ENCODE results near the gene CDH6. TPM values are rescaled to one million over a fixed set of nuclear protein-coding genes. Genes with fewer than 3 reads are reported as not detected.

Gene CDH6
- polyA plus RNA-seq, 1 donor = 13.1 TPM

- Histone ChIP-seq H3K9me3 (ENCODE audit: control insufficient read depth, low read depth, low read length) (no peaks in the 10 kb centered on the region), H3K36me3 (ENCODE audit: control insufficient read depth, insufficient read depth, low read length) (no peaks in the 10 kb centered on the region), H3K27me3 (ENCODE audit: control insufficient read depth, insufficient read depth, low read length) (no peaks in the 10 kb centered on the region), H3K4me3 (ENCODE audit: low read length) (no peak overlapping the region), H3K4me1 (ENCODE audit: control insufficient read depth, insufficient read depth, low read length) (peaks cover 3% of the 10 kb centered on the region), H3K27ac (ENCODE audit: low read length) (no peak overlapping the region)
- DNase-seq = no peak
These were observed 20.6 kb upstream of the CDH6 start for GRCh38 chr5:31172881-31173280.

GRCh38 chr5:31173614-31174013 is 19.9 kb upstream of the CDH6 start:
- Histone ChIP-seq H3K36me3 (ENCODE audit: control insufficient read depth, insufficient read depth, low read length) (no peaks in the 10 kb centered on the region), H3K4me3 (ENCODE audit: low read length) (no peak overlapping the region), H3K27me3 (ENCODE audit: control insufficient read depth, insufficient read depth, low read length) (no peaks in the 10 kb centered on the region), H3K9me3 (ENCODE audit: control insufficient read depth, low read depth, low read length) (no peaks in the 10 kb centered on the region), H3K4me1 (ENCODE audit: control insufficient read depth, insufficient read depth, low read length) (peaks cover 3% of the 10 kb centered on the region), H3K27ac (ENCODE audit: low read length) (peak overlapping the region; percentile 57)
- DNase-seq = no peak
- WGBS (ENCODE audit: insufficient coverage, low lambda C conversion rate) = no CpG with 5 or more reads among the region's 3 CpGs

GRCh38 chr5:31181376-31181987 is 12.0 kb upstream of the CDH6 start:
- H3K9me3 ChIP-seq (ENCODE audit: control insufficient read depth, low read depth, low read length) = no peaks in the 10 kb centered on the region
- H3K36me3 ChIP-seq (ENCODE audit: control insufficient read depth, insufficient read depth, low read length) = no peaks in the 10 kb centered on the region
- no peak for DNase-seq
- no peak overlapping the region for H3K4me3 ChIP-seq (ENCODE audit: low read length)
- H3K4me1 ChIP-seq (ENCODE audit: control insufficient read depth, insufficient read depth, low read length) = no peaks in the 10 kb centered on the region
- no peak overlapping the region for H3K27ac ChIP-seq (ENCODE audit: low read length)
- H3K27me3 ChIP-seq (ENCODE audit: control insufficient read depth, insufficient read depth, low read length) = no peaks in the 10 kb centered on the region
- 100% methylated on average over 3 of the region's 8 CpGs for WGBS (ENCODE audit: insufficient coverage, low lambda C conversion rate)

- no peaks in the 10 kb centered on the region for H3K36me3 ChIP-seq (ENCODE audit: control insufficient read depth, insufficient read depth, low read length)
- H3K4me1 ChIP-seq (ENCODE audit: control insufficient read depth, insufficient read depth, low read length) = no peaks in the 10 kb centered on the region
- H3K9me3 ChIP-seq (ENCODE audit: control insufficient read depth, low read depth, low read length) = no peaks in the 10 kb centered on the region
- H3K4me3 ChIP-seq (ENCODE audit: low read length) = no peak overlapping the region
- no peaks in the 10 kb centered on the region for H3K27me3 ChIP-seq (ENCODE audit: control insufficient read depth, insufficient read depth, low read length)
- WGBS (ENCODE audit: insufficient coverage, low lambda C conversion rate) = 80% methylated on average over 1 of the region's 6 CpGs
- no peak for DNase-seq
- H3K27ac ChIP-seq (ENCODE audit: low read length) = no peak overlapping the region
These were observed 11.3 kb upstream of the CDH6 start for GRCh38 chr5:31182136-31182535.

- peak in 1 of 2 donors; percentile 15 for DNase-seq
- no peaks in the 10 kb centered on the region for H3K9me3 ChIP-seq (ENCODE audit: control insufficient read depth, low read depth, low read length)
- no peak overlapping the region for H3K27ac ChIP-seq (ENCODE audit: low read length)
- no peak overlapping the region for H3K4me3 ChIP-seq (ENCODE audit: low read length)
- 88% methylated on average over 1 of the region's 7 CpGs for WGBS (ENCODE audit: insufficient coverage, low lambda C conversion rate)
- no peaks in the 10 kb centered on the region for H3K36me3 ChIP-seq (ENCODE audit: control insufficient read depth, insufficient read depth, low read length)
- H3K4me1 ChIP-seq (ENCODE audit: control insufficient read depth, insufficient read depth, low read length) = no peaks in the 10 kb centered on the region
- H3K27me3 ChIP-seq (ENCODE audit: control insufficient read depth, insufficient read depth, low read length) = no peaks in the 10 kb centered on the region
These were observed 7.5 kb upstream of the CDH6 start for GRCh38 chr5:31185951-31186350.

- Histone ChIP-seq H3K9me3 (ENCODE audit: control insufficient read depth, low read depth, low read length) (no peaks in the 10 kb centered on the region), H3K36me3 (ENCODE audit: control insufficient read depth, insufficient read depth, low read length) (no peaks in the 10 kb centered on the region), H3K27ac (ENCODE audit: low read length) (no peak overlapping the region), H3K27me3 (ENCODE audit: control insufficient read depth, insufficient read depth, low read length) (no peaks in the 10 kb centered on the region), H3K4me3 (ENCODE audit: low read length) (no peak overlapping the region), H3K4me1 (ENCODE audit: control insufficient read depth, insufficient read depth, low read length) (no peaks in the 10 kb centered on the region)
- 20% methylated on average over 1 of the region's 5 CpGs for WGBS (ENCODE audit: insufficient coverage, low lambda C conversion rate)
- peak in 1 of 2 donors; percentile 42 for DNase-seq
These were observed 6.7 kb upstream of the CDH6 start for GRCh38 chr5:31186672-31187267.

- no peaks in the 10 kb centered on the region for H3K9me3 ChIP-seq (ENCODE audit: control insufficient read depth, low read depth, low read length)
- H3K4me3 ChIP-seq (ENCODE audit: low read length) = no peak overlapping the region
- no peak overlapping the region for H3K27ac ChIP-seq (ENCODE audit: low read length)
- no peaks in the 10 kb centered on the region for H3K27me3 ChIP-seq (ENCODE audit: control insufficient read depth, insufficient read depth, low read length)
- no peaks in the 10 kb centered on the region for H3K36me3 ChIP-seq (ENCODE audit: control insufficient read depth, insufficient read depth, low read length)
- no peaks in the 10 kb centered on the region for H3K4me1 ChIP-seq (ENCODE audit: control insufficient read depth, insufficient read depth, low read length)
- DNase-seq = no peak
- WGBS (ENCODE audit: insufficient coverage, low lambda C conversion rate) = 100% methylated on average over 3 of the region's 7 CpGs
These were observed 5.9 kb upstream of the CDH6 start for GRCh38 chr5:31187591-31187990.

GRCh38 chr5:31192442-31192841 is 1.0 kb upstream of the CDH6 start:
- Histone ChIP-seq H3K27me3 (ENCODE audit: control insufficient read depth, insufficient read depth, low read length) (peaks cover 5% of the 10 kb centered on the region), H3K9me3 (ENCODE audit: control insufficient read depth, low read depth, low read length) (no peaks in the 10 kb centered on the region), H3K4me3 (ENCODE audit: low read length) (no peak overlapping the region), H3K27ac (ENCODE audit: low read length) (no peak overlapping the region), H3K4me1 (ENCODE audit: control insufficient read depth, insufficient read depth, low read length) (peaks cover 7% of the 10 kb centered on the region), H3K36me3 (ENCODE audit: control insufficient read depth, insufficient read depth, low read length) (no peaks in the 10 kb centered on the region)
- DNase-seq = no peak
- no CpG with 5 or more reads among the region's 1 CpG for WGBS (ENCODE audit: insufficient coverage, low lambda C conversion rate)

- H3K27ac ChIP-seq (ENCODE audit: low read length) = peak overlapping the region; percentile 32
- no peaks in the 10 kb centered on the region for H3K9me3 ChIP-seq (ENCODE audit: control insufficient read depth, low read depth, low read length)
- no peaks in the 10 kb centered on the region for H3K36me3 ChIP-seq (ENCODE audit: control insufficient read depth, insufficient read depth, low read length)
- H3K4me1 ChIP-seq (ENCODE audit: control insufficient read depth, insufficient read depth, low read length) = peaks cover 7% of the 10 kb centered on the region
- DNase-seq = peak in 1 of 2 donors; percentile 73
- 0% methylated on average over 4 of the region's 10 CpGs for WGBS (ENCODE audit: insufficient coverage, low lambda C conversion rate)
- H3K27me3 ChIP-seq (ENCODE audit: control insufficient read depth, insufficient read depth, low read length) = peaks cover 5% of the 10 kb centered on the region
- H3K4me3 ChIP-seq (ENCODE audit: low read length) = peak overlapping the region; percentile 73
These were observed 370 bp upstream of the CDH6 start for GRCh38 chr5:31193116-31193515.

GRCh38 chr5:31194468-31194813 is 955 bp downstream of the CDH6 start:
- Histone ChIP-seq H3K4me1 (ENCODE audit: control insufficient read depth, insufficient read depth, low read length) (peaks cover 7% of the 10 kb centered on the region), H3K27ac (ENCODE audit: low read length) (peak overlapping the region; percentile 71), H3K36me3 (ENCODE audit: control insufficient read depth, insufficient read depth, low read length) (no peaks in the 10 kb centered on the region), H3K4me3 (ENCODE audit: low read length) (peak overlapping the region; percentile 73), H3K27me3 (ENCODE audit: control insufficient read depth, insufficient read depth, low read length) (peaks cover 5% of the 10 kb centered on the region), H3K9me3 (ENCODE audit: control insufficient read depth, low read depth, low read length) (no peaks in the 10 kb centered on the region)
- DNase-seq = peak in 1 of 2 donors; percentile 46
- no CpG with 5 or more reads among the region's 15 CpGs for WGBS (ENCODE audit: insufficient coverage, low lambda C conversion rate)
